K562 (cell line): Measurements from ENCODE around the gene ARID4B. TPM values are rescaled to one million over a fixed set of nuclear protein-coding genes. Genes with fewer than 3 reads are reported as not detected.

Experiments
- ARID3B ChIP-seq: fragments of 250-450 bp; sonication (Bioruptor Pico); IDR thresholded peaks from 2 replicates; pipeline ENCODE4 v1.4.0; 2020; ENCODE audit warnings: borderline replicate concordance
- CUX1 ChIP-seq: fragments of 200-800 bp; sonication (Bioruptor generic); IDR thresholded peaks from 2 replicates; pipeline ENCODE4 v1.6.1; 2016; ENCODE audit warnings: missing genetic modification characterization, missing compliant biosample characterization
- EHMT2 ChIP-seq: fragments of 450-650 bp; IDR thresholded peaks from 2 replicates; pipeline ENCODE4 v1.6.1; 2018; ENCODE audit warnings: antibody characterized with exemption
- EP400 ChIP-seq: fragments of 450-650 bp; IDR thresholded peaks from 2 replicates; pipeline ENCODE4 v1.6.1; 2017; ENCODE audit warnings: antibody characterized with exemption, mild to moderate bottlenecking, moderate library complexity
- MECOM ChIP-seq: fragments of 250-450 bp; sonication (Bioruptor Pico); IDR thresholded peaks from 2 replicates; pipeline ENCODE4 v1.8.0; 2022; ENCODE audit warnings: inconsistent platforms
- NFE2L1 ChIP-seq: fragments of 450-650 bp; IDR thresholded peaks from 2 replicates; pipeline ENCODE4 v1.6.1; 2016; ENCODE audit warnings: missing genetic modification characterization, low read depth, mild to moderate bottlenecking, missing compliant biosample characterization, moderate library complexity, borderline replicate concordance
- RAD51 ChIP-seq: fragments of 450-650 bp; IDR thresholded peaks from 2 replicates; pipeline ENCODE4 v1.7.1; 2016; ENCODE audit warnings: low read depth, mild to moderate bottlenecking, borderline replicate concordance
- SMARCA5 ChIP-seq: fragments of 450-650 bp; IDR thresholded peaks from 2 replicates; pipeline ENCODE4 v1.6.1; 2016
- TAF7 ChIP-seq: fragments of 450-650 bp; IDR thresholded peaks from 2 replicates; pipeline ENCODE4 v1.6.1; 2016; ENCODE audit warnings: missing genetic modification characterization, missing compliant biosample characterization
- TCF15 ChIP-seq: fragments of 250-450 bp; sonication (Bioruptor Pico); IDR thresholded peaks from 2 replicates; pipeline ENCODE4 v1.8.0; 2022; ENCODE audit warnings: moderate library complexity, mild to moderate bottlenecking, inconsistent platforms
- TRIM24 ChIP-seq, 2 experiments: fragments of 450-650 bp; IDR thresholded peaks; 2 replicates each; pipeline ENCODE4 v1.6.1; 2016
- ZNF318 ChIP-seq, 2 experiments: fragments of 450-650 bp; IDR thresholded peaks; 2 replicates each; pipeline ENCODE4 v1.6.1; 2016; ENCODE audit warnings: mild to moderate bottlenecking in 2 of 2, borderline replicate concordance in 1 of 2, low read depth in 1 of 2, moderate library complexity in 1 of 2
- ZNF766 ChIP-seq: fragments of 200-800 bp; sonication (Bioruptor generic); conservative IDR thresholded peaks from 2 replicates; pipeline ENCODE4 v1.6.1; 2016; ENCODE audit warnings: missing genetic modification characterization, missing compliant biosample characterization
- polyA plus RNA-seq, 8 experiments: library from polyadenylated mRNA; depleted of rRNA in 4 of 8; stranded (reverse) in 5 of 8; unstranded in 3 of 8; fragments of >200 nt; fragmentation: Nextera tagmentation in 2 of 8; fragmentation: Illumina TruSeq in 1 of 8; extraction: Ambion mirVana in 2 of 8; extraction: Trizol in 1 of 8; gene quantifications; 2 replicates each; pipeline versions ENCODE4 v1.2.1 to v1.2.3, GENCODE V29; 2011 to 2014; ENCODE audit warnings: inconsistent platforms in 1 of 8, missing spikeins in 1 of 8
- total RNA-seq, 7 experiments: library from RNA; depleted of rRNA in 6 of 7; stranded (reverse); fragments of >200 nt in 6 of 7; fragmentation: Illumina TruSeq in 2 of 7; extraction: Trizol in 2 of 7; gene quantifications; 2 replicates each; pipeline versions ENCODE4 v1.2.1 to v1.2.3, GENCODE V29; 2011 to 2021; ENCODE audit warnings: low replicate concordance in 1 of 7

Gene ARID4B
- total and polyA plus RNA-seq, 9 of the 15 experiments (the other 6 are each of a cell fraction or from before 2014, with no cell fraction given): 8.4 to 38.9 (median 18.5) TPM

- no peak for TF ChIP-seq CUX1 (CRISPR knock-in tag)
- TF ChIP-seq RAD51: no peak
- no peak for TF ChIP-seq SMARCA5
- no peak for TF ChIP-seq TCF15 (CRISPR knock-in tag)
- no peak for TF ChIP-seq MECOM (CRISPR knock-in tag)
- no peak for TF ChIP-seq TAF7
- 0 out of 2 replicates have a peak, but pooled peaks have one; percentile 40 for TF ChIP-seq EHMT2
- no peak for TF ChIP-seq ZNF766 (CRISPR knock-in tag)
- TF ChIP-seq NFE2L1 (tag): no peak
- no peak for TF ChIP-seq EP400
- TF ChIP-seq TRIM24 (IDR thresholded peaks at IDR 0.05): peak; percentile 33 to 47; a peak in 2 of 4 replicates
- TF ChIP-seq ZNF318 (IDR thresholded peaks at IDR 0.05; ENCODE audit: borderline replicate concordance in 1 of 2, low read depth in 1 of 2): no peak
- no peak for TF ChIP-seq ARID3B (CRISPR knock-in tag)
These were observed 32.1 kb downstream of the ARID4B start (continued) for GRCh38 chr1:235295902-235296350.
